K562 (cell line): Measurements from ENCODE around the gene NENF. TPM values are rescaled to one million over a fixed set of nuclear protein-coding genes. Genes with fewer than 3 reads are reported as not detected.

ENCODE experiments used
- ATAC-seq: fragments of 200-7000 bp; cut with Tn5 transposase; 3 replicates; pipeline ENCODE4 v1.9.1; 2020; ENCODE audit warnings: moderate library complexity
- BruUV-seq: library from RNA; stranded (reverse); fragments of 400-500 nt; replicated peaks from 2 replicates; lab custom pipeline; 2021; lab: Mats Ljungman, UMichigan
- CTCF ChIA-PET: fragments of 300-600 bp; formaldehyde crosslinking; extraction: SDS; loops from one replicate; lab custom pipeline; 2021; ENCODE audit warnings: low intra/inter-chr PET ratio; lab: Yijun Ruan, JAX
- POLR2A ChIA-PET: fragments of 300-600, 350-650 bp; sonication (Branson Sonifier 250); formaldehyde crosslinking; extraction: SDS; loops from one replicate; lab custom pipeline; 2021; ENCODE audit warnings: antibody characterized with exemption, inconsistent platforms; lab: Yijun Ruan, JAX
- DNase-seq, 4 experiments: peaks; one replicate each; pipeline versions ENCODE4 v3.0.0 to v3.0.0-alpha.2; 2011 to 2018; ENCODE audit warnings: low spot score in 3 of 4, mixed read lengths in 3 of 4; ENCODE audit errors: extremely low read depth in 1 of 4
- FAIRE-seq: peaks from 2 replicates; lab custom pipeline; 2011; peaks lifted over from hg19 to GRCh38; lab: Jason Lieb, UNC
- H2AFZ ChIP-seq: 2 replicates; pipeline ENCODE4 v1.6.0; 2011; ENCODE audit warnings: low read depth, low read length, control low read depth, inconsistent platforms
- H3K27ac ChIP-seq: fragments of 200-600 bp; 3 replicates; pipeline ENCODE4 v1.8.0; 2011; ENCODE audit warnings: low read depth, mild to moderate bottlenecking, control low read depth, inconsistent platforms, low read length, moderate library complexity, mixed read lengths; ENCODE audit errors: extremely low read depth
- H3K27me3 ChIP-seq, 2 experiments: fragments of 300-600 bp in 1 of 2; 2 replicates in 1 of 2; 3 replicates in 1 of 2; pipeline versions ENCODE4 v1.6.0 to v1.8.0; 2011; ENCODE audit warnings: inconsistent platforms in 2 of 2, low read length in 2 of 2, mild to moderate bottlenecking in 1 of 2, mixed read lengths in 1 of 2, moderate library complexity in 1 of 2; ENCODE audit not compliant: control insufficient read depth in 2 of 2, insufficient read depth in 2 of 2
- H3K36me3 ChIP-seq: fragments of 300-600 bp; 3 replicates; pipeline ENCODE4 v1.8.0; 2011; ENCODE audit warnings: mild to moderate bottlenecking, low read length, inconsistent platforms; ENCODE audit not compliant: control insufficient read depth, insufficient read depth
- H3K4me1 ChIP-seq, 2 experiments: fragments of 200-600 bp in 1 of 2; replicated peaks in 1 of 2; 2 replicates in 1 of 2; 3 replicates in 1 of 2; pipeline versions ENCODE4 v1.5.1 to v1.8.0; 2011; ENCODE audit warnings: inconsistent platforms in 2 of 2, low read length in 2 of 2, mild to moderate bottlenecking in 1 of 2, mixed read lengths in 1 of 2, moderate library complexity in 1 of 2; ENCODE audit not compliant: control insufficient read depth in 2 of 2, insufficient read depth in 2 of 2
- H3K4me2 ChIP-seq: 2 replicates; pipeline ENCODE4 v1.6.1; 2011; ENCODE audit warnings: low read length, control low read depth, inconsistent platforms, mixed read lengths; ENCODE audit not compliant: insufficient read depth
- H3K4me3 ChIP-seq: fragments of 200-600 bp; sonication (generic), shearing (Covaris generic); 2 replicates; pipeline ENCODE4 v1.5.1; 2016; ENCODE audit warnings: control low read depth, inconsistent platforms
- H3K79me2 ChIP-seq: fragments of 200-600 bp; 3 replicates; pipeline ENCODE4 v1.8.0; 2011; ENCODE audit warnings: low read length, inconsistent platforms; ENCODE audit not compliant: control insufficient read depth, insufficient read depth
- H3K9ac ChIP-seq, 2 experiments: 2 replicates each; pipeline versions ENCODE4 v1.6.0 to v1.6.1; 2011; ENCODE audit warnings: low read depth in 2 of 2, low read length in 2 of 2, control low read depth in 1 of 2, inconsistent platforms in 1 of 2, mild to moderate bottlenecking in 1 of 2, mixed read lengths in 1 of 2; ENCODE audit not compliant: insufficient read depth in 1 of 2
- H3K9me1 ChIP-seq: one replicate; pipeline ENCODE4 v1.6.0; 2011; ENCODE audit warnings: inconsistent platforms, mild to moderate bottlenecking, low read length, moderate library complexity; ENCODE audit not compliant: control insufficient read depth, insufficient read depth
- H3K9me3 ChIP-seq: replicated peaks from 2 replicates; pipeline ENCODE4 v1.5.1; 2011; ENCODE audit warnings: low read depth, low read length, inconsistent platforms; ENCODE audit not compliant: control insufficient read depth, insufficient read depth
- H4K20me1 ChIP-seq: replicated peaks from 2 replicates; pipeline ENCODE4 v1.6.1; 2011; ENCODE audit warnings: low read length, inconsistent platforms, mixed read lengths; ENCODE audit not compliant: control insufficient read depth, insufficient read depth
- BRD4 ChIP-seq: fragments of 200-600 bp; sonication (generic); IDR thresholded peaks from 2 replicates; pipeline ENCODE4 v1.6.1; 2017; ENCODE audit warnings: inconsistent platforms
- CHD4 ChIP-seq: fragments of 200-600 bp; sonication (generic); IDR thresholded peaks from 3 replicates; pipeline ENCODE4 v1.6.1; 2012; ENCODE audit warnings: low read depth, mild to moderate bottlenecking, mixed read lengths, low read length, inconsistent platforms; ENCODE audit not compliant: insufficient read depth, insufficient replicate concordance, poor library complexity, severe bottlenecking
- GATAD2B ChIP-seq: fragments of 450-650 bp; IDR thresholded peaks from 2 replicates; pipeline ENCODE4 v1.6.1; 2017; ENCODE audit warnings: mild to moderate bottlenecking, borderline replicate concordance
- JUN ChIP-seq, 2 experiments: sonication (generic) in 1 of 2; formaldehyde crosslinking in 1 of 2; IDR thresholded peaks; 2 replicates each; pipeline versions ENCODE4 v1.6.1 to v1.8.0; 2012 to 2022; ENCODE audit warnings: borderline replicate concordance in 2 of 2, mild to moderate bottlenecking in 2 of 2, improper control_type of control experiment in 1 of 2, low read depth in 1 of 2, low read length in 1 of 2, missing genetic modification reagents in 1 of 2
- POLR2AphosphoS2 ChIP-seq: IDR thresholded peaks from 2 replicates; pipeline ENCODE4 v1.6.1; 2012; ENCODE audit warnings: low read length, improper control_type of control experiment
- SIN3B ChIP-seq: fragments of 450-650 bp; IDR thresholded peaks from 2 replicates; pipeline ENCODE4 v1.6.1; 2017; ENCODE audit warnings: low read depth, mild to moderate bottlenecking, moderate library complexity
- SRSF3 ChIP-seq: fragments of 200-400 bp; formaldehyde crosslinking; IDR thresholded peaks from 2 replicates; pipeline ENCODE4 v1.6.1; 2016; ENCODE audit warnings: mild to moderate bottlenecking, low read length, moderate library complexity; ENCODE audit not compliant: insufficient read depth
- TAL1 ChIP-seq: fragments of 450-650 bp; IDR thresholded peaks from 2 replicates; pipeline ENCODE4 v1.6.1; 2016; ENCODE audit warnings: mild to moderate bottlenecking
- ZNF707 ChIP-seq: fragments of 250-450 bp; sonication (Bioruptor Pico); conservative IDR thresholded peaks from 2 replicates; pipeline ENCODE4 v1.8.0; 2022; ENCODE audit warnings: inconsistent platforms, mild to moderate bottlenecking, moderate library complexity
- ZNF76 ChIP-seq: fragments of 250-450 bp; sonication (Bioruptor Pico); IDR thresholded peaks from 2 replicates; pipeline ENCODE4 v1.4.0; 2020; ENCODE audit warnings: mild to moderate bottlenecking, moderate library complexity, borderline replicate concordance
- WGBS: fragments of 100-300 bp; shearing (Covaris generic); methylation state at CpG from one replicate; pipeline ENCODE4 v1.1.6; 2016; ENCODE audit warnings: low coverage, mixed read lengths; ENCODE audit not compliant: insufficient coverage; ENCODE audit errors: missing lambda C conversion rate; 5-methylcytosine and 5-hydroxymethylcytosine counted together
- in situ Hi-C: fragments of 300-500 bp; cut with MboI; formaldehyde crosslinking; loops from 4 replicates; pipeline ENCODE4 v1.15.0; 2018; ENCODE audit warnings: inconsistent platforms, mixed read lengths
- intact Hi-C: fragments of 100-400 bp; cut with micrococcal nuclease; formaldehyde crosslinking; loops from 2 replicates; pipeline ENCODE4 v1.14.2; 2022
- polyA plus RNA-seq, 8 experiments: library from polyadenylated mRNA; depleted of rRNA in 4 of 8; stranded (reverse) in 5 of 8; unstranded in 3 of 8; fragments of >200 nt; fragmentation: Nextera tagmentation in 2 of 8; fragmentation: Illumina TruSeq in 1 of 8; extraction: Ambion mirVana in 2 of 8; extraction: Trizol in 1 of 8; gene quantifications; 2 replicates each; pipeline versions ENCODE4 v1.2.1 to v1.2.3, GENCODE V29; 2011 to 2014; ENCODE audit warnings: inconsistent platforms in 1 of 8, missing spikeins in 1 of 8
- total RNA-seq, 7 experiments: library from RNA; depleted of rRNA in 6 of 7; stranded (reverse); fragments of >200 nt in 6 of 7; fragmentation: Illumina TruSeq in 2 of 7; extraction: Trizol in 2 of 7; gene quantifications; 2 replicates each; pipeline versions ENCODE4 v1.2.1 to v1.2.3, GENCODE V29; 2011 to 2021; ENCODE audit warnings: low replicate concordance in 1 of 7
- TF ChIP-seq, protein P1 (sequence below): fragments of 450-650 bp; IDR thresholded peaks from 2 replicates; pipeline ENCODE4 v1.6.1; 2016; ENCODE audit warnings: antibody characterized with exemption
- TF ChIP-seq, protein P2 (sequence below): sonication (generic); formaldehyde crosslinking; IDR thresholded peaks from 2 replicates; pipeline ENCODE4 v1.9.0; 2022; ENCODE audit warnings: mild to moderate bottlenecking, missing genetic modification reagents
- TF ChIP-seq, protein P3 (sequence below): fragments of 450-650 bp; conservative IDR thresholded peaks from 2 replicates; pipeline ENCODE4 v1.6.1; 2016; ENCODE audit warnings: missing genetic modification characterization, low read depth, mild to moderate bottlenecking, control low read depth, missing compliant biosample characterization
- TF ChIP-seq, protein P4 (sequence below): fragments of 450-650 bp; formaldehyde crosslinking; IDR thresholded peaks from 2 replicates; pipeline ENCODE4 v1.4.0; 2022; ENCODE audit warnings: missing genetic modification characterization
- TF ChIP-seq, protein P5 (sequence below): fragments of 250-450 bp; sonication (Bioruptor Pico); IDR thresholded peaks from 2 replicates; pipeline ENCODE4 v1.5.0; 2021; ENCODE audit warnings: mild to moderate bottlenecking, borderline replicate concordance

NENF gene
- total and polyA plus RNA-seq, 9 of the 15 experiments (the other 6 are each of a cell fraction or from before 2014, with no cell fraction given) = 6.1 to 100 (median 72.8) TPM

DNA sequence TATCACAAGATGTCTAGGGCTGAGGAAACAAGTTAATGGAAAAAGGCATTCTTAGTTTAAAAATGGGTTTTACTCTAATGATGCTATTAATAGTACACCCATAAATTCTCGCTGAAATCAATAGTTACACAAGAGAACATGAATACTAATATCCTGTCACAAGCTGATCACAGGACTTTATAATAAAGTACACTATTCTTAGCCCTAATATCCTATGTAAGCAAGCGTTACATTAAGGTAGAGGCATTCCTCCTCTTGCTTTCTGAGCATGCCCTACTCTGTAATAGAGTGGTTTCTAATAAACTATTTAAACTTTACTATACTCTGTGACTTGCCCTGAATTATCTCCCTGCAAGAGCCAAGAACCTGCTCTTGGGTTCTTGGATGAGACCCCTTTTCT, 11.6 kb upstream of the NENF start:
- WGBS = 39% methylated on average over 2 of the region's 2 CpGs
- TF ChIP-seq ZNF76 (no peak), TAL1 (no peak), GATAD2B (no peak), CHD4 (no peak), POLR2AphosphoS2 (no peak), SRSF3 (no peak), ZNF707 (CRISPR knock-in tag) (no peak), SIN3B (no peak), JUN (IDR thresholded peaks at IDR 0.05; ENCODE audit: borderline replicate concordance, low read depth, low read length) (no peak), JUN (CRISPR knock-in tag; IDR thresholded peaks at IDR 0.05; ENCODE audit: borderline replicate concordance) (no peak), BRD4 (no peak)
- TF ChIP-seq, protein P1, sequence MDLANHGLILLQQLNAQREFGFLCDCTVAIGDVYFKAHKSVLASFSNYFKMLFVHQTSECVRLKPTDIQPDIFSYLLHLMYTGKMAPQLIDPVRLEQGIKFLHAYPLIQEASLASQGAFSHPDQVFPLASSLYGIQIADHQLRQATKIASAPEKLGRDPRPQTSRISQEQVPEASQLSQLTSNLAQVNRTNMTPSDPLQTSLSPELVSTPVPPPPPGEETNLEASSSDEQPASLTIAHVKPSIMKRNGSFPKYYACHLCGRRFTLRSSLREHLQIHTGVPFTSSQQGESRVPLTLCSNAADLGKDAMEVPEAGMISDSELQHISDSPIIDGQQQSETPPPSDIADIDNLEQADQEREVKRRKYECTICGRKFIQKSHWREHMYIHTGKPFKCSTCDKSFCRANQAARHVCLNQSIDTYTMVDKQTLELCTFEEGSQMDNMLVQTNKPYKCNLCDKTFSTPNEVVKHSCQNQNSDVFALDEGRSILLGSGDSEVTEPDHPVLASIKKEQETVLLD = no peak
- TF ChIP-seq, protein P2, sequence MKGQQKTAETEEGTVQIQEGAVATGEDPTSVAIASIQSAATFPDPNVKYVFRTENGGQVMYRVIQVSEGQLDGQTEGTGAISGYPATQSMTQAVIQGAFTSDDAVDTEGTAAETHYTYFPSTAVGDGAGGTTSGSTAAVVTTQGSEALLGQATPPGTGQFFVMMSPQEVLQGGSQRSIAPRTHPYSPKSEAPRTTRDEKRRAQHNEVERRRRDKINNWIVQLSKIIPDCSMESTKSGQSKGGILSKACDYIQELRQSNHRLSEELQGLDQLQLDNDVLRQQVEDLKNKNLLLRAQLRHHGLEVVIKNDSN = no peak
- TF ChIP-seq, protein P3, sequence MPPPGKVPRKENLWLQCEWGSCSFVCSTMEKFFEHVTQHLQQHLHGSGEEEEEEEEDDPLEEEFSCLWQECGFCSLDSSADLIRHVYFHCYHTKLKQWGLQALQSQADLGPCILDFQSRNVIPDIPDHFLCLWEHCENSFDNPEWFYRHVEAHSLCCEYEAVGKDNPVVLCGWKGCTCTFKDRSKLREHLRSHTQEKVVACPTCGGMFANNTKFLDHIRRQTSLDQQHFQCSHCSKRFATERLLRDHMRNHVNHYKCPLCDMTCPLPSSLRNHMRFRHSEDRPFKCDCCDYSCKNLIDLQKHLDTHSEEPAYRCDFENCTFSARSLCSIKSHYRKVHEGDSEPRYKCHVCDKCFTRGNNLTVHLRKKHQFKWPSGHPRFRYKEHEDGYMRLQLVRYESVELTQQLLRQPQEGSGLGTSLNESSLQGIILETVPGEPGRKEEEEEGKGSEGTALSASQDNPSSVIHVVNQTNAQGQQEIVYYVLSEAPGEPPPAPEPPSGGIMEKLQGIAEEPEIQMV (tag) = no peak
- TF ChIP-seq, protein P4, sequence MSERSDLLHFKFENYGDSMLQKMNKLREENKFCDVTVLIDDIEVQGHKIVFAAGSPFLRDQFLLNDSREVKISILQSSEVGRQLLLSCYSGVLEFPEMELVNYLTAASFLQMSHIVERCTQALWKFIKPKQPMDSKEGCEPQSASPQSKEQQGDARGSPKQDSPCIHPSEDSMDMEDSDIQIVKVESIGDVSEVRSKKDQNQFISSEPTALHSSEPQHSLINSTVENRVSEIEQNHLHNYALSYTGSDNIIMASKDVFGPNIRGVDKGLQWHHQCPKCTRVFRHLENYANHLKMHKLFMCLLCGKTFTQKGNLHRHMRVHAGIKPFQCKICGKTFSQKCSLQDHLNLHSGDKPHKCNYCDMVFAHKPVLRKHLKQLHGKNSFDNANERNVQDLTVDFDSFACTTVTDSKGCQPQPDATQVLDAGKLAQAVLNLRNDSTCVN = no peak
- TF ChIP-seq, protein P5, sequence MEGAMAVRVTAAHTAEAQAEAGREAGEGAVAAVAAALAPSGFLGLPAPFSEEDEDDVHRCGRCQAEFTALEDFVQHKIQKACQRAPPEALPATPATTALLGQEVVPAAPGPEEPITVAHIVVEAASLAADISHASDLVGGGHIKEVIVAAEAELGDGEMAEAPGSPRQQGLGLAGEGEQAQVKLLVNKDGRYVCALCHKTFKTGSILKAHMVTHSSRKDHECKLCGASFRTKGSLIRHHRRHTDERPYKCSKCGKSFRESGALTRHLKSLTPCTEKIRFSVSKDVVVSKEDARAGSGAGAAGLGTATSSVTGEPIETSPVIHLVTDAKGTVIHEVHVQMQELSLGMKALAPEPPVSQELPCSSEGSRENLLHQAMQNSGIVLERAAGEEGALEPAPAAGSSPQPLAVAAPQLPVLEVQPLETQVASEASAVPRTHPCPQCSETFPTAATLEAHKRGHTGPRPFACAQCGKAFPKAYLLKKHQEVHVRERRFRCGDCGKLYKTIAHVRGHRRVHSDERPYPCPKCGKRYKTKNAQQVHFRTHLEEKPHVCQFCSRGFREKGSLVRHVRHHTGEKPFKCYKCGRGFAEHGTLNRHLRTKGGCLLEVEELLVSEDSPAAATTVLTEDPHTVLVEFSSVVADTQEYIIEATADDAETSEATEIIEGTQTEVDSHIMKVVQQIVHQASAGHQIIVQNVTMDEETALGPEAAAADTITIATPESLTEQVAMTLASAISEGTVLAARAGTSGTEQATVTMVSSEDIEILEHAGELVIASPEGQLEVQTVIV (CRISPR knock-in tag) = no peak
- intact Hi-C loops (no loop called here), in situ Hi-C loops (no loop called here)
- ChIA-PET CTCF (no interaction called here), POLR2A (no interaction called here)
- Histone ChIP-seq H3K4me3 (no peak overlapping the region), H3K9me3 (no peaks in the 10 kb centered on the region), H3K4me2 (no peak overlapping the region), H3K27ac (no peak overlapping the region), H3K79me2 (no peaks in the 10 kb centered on the region), H3K4me1 (peaks cover 0 to 17% of the 10 kb centered on the region in 2 experiments; a peak in 4 of 5 replicates), H2AFZ (no peak overlapping the region), H3K27me3 (no peaks in the 10 kb centered on the region), H3K36me3 (no peaks in the 10 kb centered on the region), H3K9me1 (no peaks in the 10 kb centered on the region), H4K20me1 (no peaks in the 10 kb centered on the region), H3K9ac (no peak overlapping the region)
- no peak for FAIRE-seq
- ATAC-seq = no peak
- BruUV-seq = no TSS peak
- DNase-seq = no peak
